Natural killer cell (primary cell): ENCODE results near the gene STXBP3. TPM values are rescaled to one million over a fixed set of nuclear protein-coding genes. Genes with fewer than 3 reads are reported as not detected.

Experiments
- ATAC-seq, 3 donors: fragments of 150-1000 bp in 2 of 3; fragments of 200-7000 bp in 1 of 3; cut with Tn5 transposase; 1 replicate in 1 of 3; 2 replicates in 2 of 3; pipeline ENCODE4 v1.10.0; 2021; ENCODE audit warnings: mild to moderate bottlenecking in 2 of 3, moderate library complexity in 2 of 3
- DNase-seq, 2 donors: peaks; one replicate each; pipeline versions ENCODE4 v3.0.0 to v3.0.0-alpha.2; 2013 to 2021; ENCODE audit warnings: mixed read lengths in 1 of 2
- H3K27ac ChIP-seq: one replicate; pipeline ENCODE4 v1.5.1; 2013; ENCODE audit warnings: mild to moderate bottlenecking, low read length
- H3K27me3 ChIP-seq: one replicate; pipeline ENCODE4 v1.6.1; 2013; ENCODE audit warnings: low read length; ENCODE audit not compliant: control insufficient read depth, insufficient read depth
- H3K36me3 ChIP-seq: one replicate; pipeline ENCODE4 v1.6.1; 2013; ENCODE audit warnings: low read length; ENCODE audit not compliant: control insufficient read depth, insufficient read depth
- H3K4me1 ChIP-seq: one replicate; pipeline ENCODE4 v1.6.1; 2013; ENCODE audit warnings: low read length; ENCODE audit not compliant: control insufficient read depth, insufficient read depth
- H3K4me3 ChIP-seq: one replicate; pipeline ENCODE4 v1.5.1; 2013; ENCODE audit warnings: low read length
- H3K9me3 ChIP-seq: one replicate; pipeline ENCODE4 v1.6.1; 2013; ENCODE audit warnings: low read length; ENCODE audit not compliant: control insufficient read depth, insufficient read depth
- H3K27ac Mint-ChIP-seq, 2 donors: one replicate each; pipeline ENCODE4 v1.8.0; 2022; ENCODE audit warnings: mild to moderate bottlenecking in 2 of 2, mixed read lengths in 2 of 2, moderate library complexity in 1 of 2
- H3K27me3 Mint-ChIP-seq, 2 donors: one replicate each; pipeline ENCODE4 v1.8.0; 2022; ENCODE audit warnings: low read depth in 2 of 2, mixed read lengths in 2 of 2
- H3K36me3 Mint-ChIP-seq: one replicate; pipeline ENCODE4 v1.8.0; 2022; ENCODE audit warnings: mixed read lengths
- H3K4me1 Mint-ChIP-seq, 2 donors: one replicate each; pipeline ENCODE4 v1.8.0; 2022; ENCODE audit warnings: mixed read lengths in 2 of 2
- H3K4me3 Mint-ChIP-seq: one replicate; pipeline ENCODE4 v1.8.0; 2022; ENCODE audit warnings: mild to moderate bottlenecking, moderate library complexity, mixed read lengths
- H3K9me3 Mint-ChIP-seq, 2 donors: one replicate each; pipeline ENCODE4 v1.8.0; 2022; ENCODE audit warnings: mixed read lengths in 2 of 2
- CTCF ChIP-seq: fragments of 200-600 bp; IDR thresholded peaks from one replicate; pipeline ENCODE4 v1.8.0; 2022; ENCODE audit warnings: antibody characterized with exemption
- WGBS: methylation state at CpG from one replicate; pipeline ENCODE4 v1.1.7; 2013; ENCODE audit warnings: missing lambda C conversion rate; ENCODE audit not compliant: insufficient coverage; 5-methylcytosine and 5-hydroxymethylcytosine counted together
- intact Hi-C: fragments of 100-400 bp; cut with micrococcal nuclease; formaldehyde crosslinking; loops from one replicate; pipeline ENCODE4 v1.14.2; 2022
- total RNA-seq, 4 donors: library from RNA; stranded (reverse); fragments of 120-200 nt in 1 of 4; gene quantifications; one replicate each; pipeline versions ENCODE4 v1.2.3 to v1.2.4, GENCODE V29; 2013 to 2022

Gene STXBP3
- total RNA-seq, 3 donors from 2014 or later (not counting 1 experiment from before 2014, with no cell fraction given) = 63.1 to 71.4 (median 69.2) TPM

- no peak for ATAC-seq
- WGBS = 84% methylated on average over 3 of the region's 3 CpGs
Measured at GRCh38 chr1:108824051-108824450, 77.6 kb downstream of the STXBP3 start.

GRCh38 chr1:108826081-108826635, 79.7 kb downstream of the STXBP3 start:
- intact Hi-C loops = loop anchor here (5.0 kb wide), 1 partner anchor 706 kb away; no protein-coding TSS in a partner anchor
- no peaks in the 10 kb centered on the region for H3K9me3 ChIP-seq
- ATAC-seq (no peak), DNase-seq (no peak)
- H3K27me3 ChIP-seq = no peaks in the 10 kb centered on the region
- Mint-ChIP-seq H3K36me3 (no peaks in the 10 kb centered on the region), H3K27me3 (peaks cover 11 to 14% of the 10 kb centered on the region in 2 donors), H3K4me1 (peaks cover 4 to 6% of the 10 kb centered on the region in 2 donors), H3K27ac (no peak overlapping the region), H3K4me3 (no peak overlapping the region), H3K9me3 (no peaks in the 10 kb centered on the region)
- H3K4me1 ChIP-seq = peaks cover under 1% of the 10 kb centered on the region
- no peak for TF ChIP-seq CTCF
- WGBS = 97% methylated on average over 2 of the region's 3 CpGs
- H3K4me3 ChIP-seq = no peak overlapping the region
- no peaks in the 10 kb centered on the region for H3K36me3 ChIP-seq
- no peak overlapping the region for H3K27ac ChIP-seq

More at GRCh38 chr1:108824051-108824450, 77.6 kb downstream of the STXBP3 start:
- Histone ChIP-seq H3K4me3 (no peak overlapping the region), H3K9me3 (no peaks in the 10 kb centered on the region), H3K36me3 (no peaks in the 10 kb centered on the region), H3K27ac (no peak overlapping the region), H3K4me1 (no peaks in the 10 kb centered on the region), H3K27me3 (no peaks in the 10 kb centered on the region)
- no peaks in the 10 kb centered on the region for H3K36me3 Mint-ChIP-seq
- intact Hi-C loops = no loop called here
- H3K9me3 Mint-ChIP-seq = no peaks in the 10 kb centered on the region
- H3K27me3 Mint-ChIP-seq = peaks cover 13 to 14% of the 10 kb centered on the region in 2 donors
- DNase-seq = no peak
- H3K27ac Mint-ChIP-seq = no peak overlapping the region
- no peaks in the 10 kb centered on the region for H3K4me1 Mint-ChIP-seq
- no peak for TF ChIP-seq CTCF
- H3K4me3 Mint-ChIP-seq = no peak overlapping the region

GRCh38 chr1:108828074-108828961, 81.8 kb downstream of the STXBP3 start:
- Mint-ChIP-seq H3K4me3 (no peak overlapping the region), H3K4me1 (peaks cover 14 to 16% of the 10 kb centered on the region in 2 donors), H3K36me3 (no peaks in the 10 kb centered on the region), H3K9me3 (no peaks in the 10 kb centered on the region), H3K27me3 (no peaks in the 10 kb centered on the region), H3K27ac (no peak overlapping the region)
- WGBS = 45% methylated on average over 11 of the region's 12 CpGs
- no peaks in the 10 kb centered on the region for H3K36me3 ChIP-seq
- H3K27me3 ChIP-seq = no peaks in the 10 kb centered on the region
- DNase-seq (peak; percentile 59 to 79), ATAC-seq (peak in 2 of 3 donors; percentile 70 to 80)
- peaks cover 9% of the 10 kb centered on the region for H3K4me1 ChIP-seq
- no peak overlapping the region for H3K4me3 ChIP-seq
- no peaks in the 10 kb centered on the region for H3K9me3 ChIP-seq
- intact Hi-C loops = loop anchor here (1.0 to 5.0 kb wide), 3 partner anchors 70 to 704 kb away; a partner anchor contains a TSS
- no peak overlapping the region for H3K27ac ChIP-seq
- peak; percentile 76 for TF ChIP-seq CTCF
